Measurements from ENCODE around the gene MGAT3. TPM values are rescaled to one million over a fixed set of nuclear protein-coding genes. Genes with fewer than 3 reads are reported as not detected.

MGAT3 gene
- total and polyA plus RNA-seq, 9 of the 15 experiments (the other 6 are each of a cell fraction or from before 2014, with no cell fraction given), result 0.10 to 11.5 (median 4.6) TPM

DNA sequence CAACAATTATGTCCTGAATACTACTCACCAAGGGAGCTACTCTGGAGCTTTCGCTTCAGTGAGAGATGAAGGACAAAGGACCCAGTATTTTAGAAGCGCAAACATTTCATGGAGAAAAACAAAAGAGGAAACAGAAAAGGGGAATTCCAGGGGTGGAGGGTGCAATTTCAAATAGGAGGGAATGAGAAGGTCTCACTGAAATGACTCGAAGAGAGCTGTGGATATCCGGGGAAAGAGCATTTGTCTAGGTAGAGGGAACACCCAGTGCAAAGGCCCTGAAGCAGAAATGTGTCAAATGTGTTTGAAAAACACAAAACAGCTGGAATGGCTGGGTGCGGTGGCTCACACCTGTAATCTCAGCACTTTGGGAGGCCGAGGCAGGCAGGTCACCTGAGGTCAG is 73.3 kb downstream of the MGAT3 start:
- H3K27ac ChIP-seq (ENCODE audit: extremely low read depth, low read depth, low read length), result 0 out of 3 replicates have a peak overlapping the region, but pooled peaks have one; percentile 15
- no peak overlapping the region for H2AFZ ChIP-seq (ENCODE audit: low read depth, low read length)
- intact Hi-C loops (cut with micrococcal nuclease) (loop anchor here (5.0 kb wide), 2 partner anchors 33 to 507 kb away; no protein-coding TSS in a partner anchor), in situ Hi-C loops (cut with MboI) (loop anchor here (5.0 to 10.0 kb wide), 2 partner anchors 368 to 655 kb away; no protein-coding TSS in a partner anchor)
- 85% methylated on average over 6 of the region's 6 CpGs for WGBS (ENCODE audit: insufficient coverage, low coverage, missing lambda C conversion rate)
- H3K79me2 ChIP-seq (ENCODE audit: control insufficient read depth, insufficient read depth, low read length), result peaks cover 46% of the 10 kb centered on the region
- DNase-seq (ENCODE audit: extremely low read depth in 1 of 4, low spot score in 3 of 4) (no peak), FAIRE-seq (no peak), ATAC-seq (no peak)
- no peak overlapping the region for H3K4me3 ChIP-seq
- POLR2A ChIA-PET, result interaction anchor here (1.2 to 4.2 kb wide), 4 partner anchors 10 to 218 kb away, joined by 3 to 42 read pairs (median 21); partner anchors contain the start of genes ATF4 and RPL3
- H3K27me3 ChIP-seq (ENCODE audit: control insufficient read depth in 2 of 2, insufficient read depth in 2 of 2, low read length in 2 of 2), result no peaks in the 10 kb centered on the region
- CTCF ChIA-PET (ENCODE audit: low intra/inter-chr PET ratio), result interaction anchor here (0.6 to 2.1 kb wide), 5 partner anchors 34 to 1035 kb away, joined by 3 to 18 read pairs (median 4); no protein-coding TSS in a partner anchor
- H3K36me3 ChIP-seq (ENCODE audit: control insufficient read depth, insufficient read depth, low read length), result peaks cover 45% of the 10 kb centered on the region
- H4K20me1 ChIP-seq (replicated peaks; ENCODE audit: control insufficient read depth, insufficient read depth, low read length), result peaks cover 7% of the 10 kb centered on the region
- no peaks in the 10 kb centered on the region for H3K9me3 ChIP-seq (replicated peaks; ENCODE audit: control insufficient read depth, insufficient read depth, low read depth, low read length)
- no peak overlapping the region; a peak in 1 of 4 replicates for H3K9ac ChIP-seq (ENCODE audit: insufficient read depth in 1 of 2, low read depth in 2 of 2, low read length in 2 of 2)
- 0 out of 2 replicates have a peak overlapping the region, but pooled peaks have one; percentile 97 for H3K4me2 ChIP-seq (ENCODE audit: insufficient read depth, low read length)
- peaks cover 29 to 58% of the 10 kb centered on the region in 2 experiments; a peak in 4 of 5 replicates for H3K4me1 ChIP-seq (replicated peaks in 1 of 2; ENCODE audit: control insufficient read depth in 2 of 2, insufficient read depth in 2 of 2, low read length in 2 of 2)
- H3K9me1 ChIP-seq (ENCODE audit: control insufficient read depth, insufficient read depth, low read length), result no peaks in the 10 kb centered on the region
- TF ChIP-seq PHB2 (IDR thresholded peaks at IDR 0.05; ENCODE audit: low read depth), result no peak
- BruUV-seq (replicated peaks), result no TSS peak

GRCh38 chr22:39530692-39531331 is 74.0 kb downstream of the MGAT3 start:
- Histone ChIP-seq H3K27ac (ENCODE audit: extremely low read depth, low read depth, low read length) (peak overlapping the region; percentile 92; the same call in 2 of the 3 replicates), H3K36me3 (ENCODE audit: control insufficient read depth, insufficient read depth, low read length) (peaks cover 43% of the 10 kb centered on the region), H4K20me1 (replicated peaks; ENCODE audit: control insufficient read depth, insufficient read depth, low read length) (peaks cover 7% of the 10 kb centered on the region), H3K4me3 (peak overlapping the region; percentile 97; the same call in 1 of the 2 replicates), H2AFZ (ENCODE audit: low read depth, low read length) (no peak overlapping the region), H3K27me3 (ENCODE audit: control insufficient read depth in 2 of 2, insufficient read depth in 2 of 2, low read length in 2 of 2) (no peaks in the 10 kb centered on the region), H3K79me2 (ENCODE audit: control insufficient read depth, insufficient read depth, low read length) (peaks cover 46% of the 10 kb centered on the region), H3K9me3 (replicated peaks; ENCODE audit: control insufficient read depth, insufficient read depth, low read depth, low read length) (no peaks in the 10 kb centered on the region), H3K9ac (ENCODE audit: insufficient read depth in 1 of 2, low read depth in 2 of 2, low read length in 2 of 2) (peak overlapping the region in 1 of 2 experiments; percentile 88; a peak in 3 of 4 replicates), H3K4me1 (replicated peaks in 1 of 2; ENCODE audit: control insufficient read depth in 2 of 2, insufficient read depth in 2 of 2, low read length in 2 of 2) (peaks cover 29 to 63% of the 10 kb centered on the region in 2 experiments; a peak in 4 of 5 replicates), H3K4me2 (ENCODE audit: insufficient read depth, low read length) (peak overlapping the region; percentile 97), H3K9me1 (ENCODE audit: control insufficient read depth, insufficient read depth, low read length) (no peaks in the 10 kb centered on the region)
- POLR2A ChIA-PET, result interaction anchor here (1.0 to 4.2 kb wide), 5 partner anchors 8 to 510 kb away, joined by 4 to 42 read pairs (median 7); partner anchors contain the start of genes ATF4 and RPL3
- in situ Hi-C loops (cut with MboI), result loop anchor here (5.0 to 10.0 kb wide), 2 partner anchors 369 to 654 kb away; no protein-coding TSS in a partner anchor
- CTCF ChIA-PET (ENCODE audit: low intra/inter-chr PET ratio), result interaction anchor here (0.6 kb wide), 2 partner anchors 37 to 1036 kb away, joined by 3 read pairs; no protein-coding TSS in a partner anchor
- FAIRE-seq (peak; percentile 86), DNase-seq (ENCODE audit: extremely low read depth in 1 of 4, low spot score in 3 of 4) (peak; percentile 51 to 86 (median 61)), ATAC-seq (peak; percentile 19)
- intact Hi-C loops (cut with micrococcal nuclease), result loop anchor here (5.0 kb wide), 2 partner anchors 34 to 506 kb away; no protein-coding TSS in a partner anchor
- BruUV-seq (replicated peaks), result no TSS peak
- WGBS (ENCODE audit: insufficient coverage, low coverage, missing lambda C conversion rate), result 13% methylated on average over 7 of the region's 9 CpGs
- no peak for TF ChIP-seq SIN3A (IDR thresholded peaks at IDR 0.05; ENCODE audit: borderline replicate concordance in 2 of 2, control insufficient read depth in 1 of 2, low read depth in 2 of 2, low read length in 2 of 2)
- TF ChIP-seq ZNF830 (CRISPR knock-in tag; IDR thresholded peaks at IDR 0.05), result no peak
- no peak for TF ChIP-seq JUND (IDR thresholded peaks at IDR 0.05; ENCODE audit: borderline replicate concordance, low read depth, low read length)
- no peak for TF ChIP-seq JUND (tag; IDR thresholded peaks at IDR 0.05; ENCODE audit: borderline replicate concordance, low read depth, low read length)
- peak in 1 of 2 experiments; percentile 30; a peak in 1 of 4 replicates for TF ChIP-seq RAD21 (CRISPR knock-in tag; conservative IDR thresholded peaks at IDR 0.05 in 1 of 2, IDR thresholded peaks at IDR 0.05 in 1 of 2)
- TF ChIP-seq, protein P1, sequence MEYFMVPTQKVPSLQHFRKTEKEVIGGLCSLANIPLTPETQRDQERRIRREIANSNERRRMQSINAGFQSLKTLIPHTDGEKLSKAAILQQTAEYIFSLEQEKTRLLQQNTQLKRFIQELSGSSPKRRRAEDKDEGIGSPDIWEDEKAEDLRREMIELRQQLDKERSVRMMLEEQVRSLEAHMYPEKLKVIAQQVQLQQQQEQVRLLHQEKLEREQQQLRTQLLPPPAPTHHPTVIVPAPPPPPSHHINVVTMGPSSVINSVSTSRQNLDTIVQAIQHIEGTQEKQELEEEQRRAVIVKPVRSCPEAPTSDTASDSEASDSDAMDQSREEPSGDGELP (CRISPR knock-in tag; IDR thresholded peaks at IDR 0.05; ENCODE audit: borderline replicate concordance), result 0 out of 2 replicates have a peak, but pooled peaks have one; percentile 24
- 0 out of 2 replicates have a peak, but pooled peaks have one; percentile 9 for TF ChIP-seq PKNOX1 (IDR thresholded peaks at IDR 0.05)
- no peak for TF ChIP-seq RBM22 (IDR thresholded peaks at IDR 0.05; ENCODE audit: low read depth, low read length, poor library complexity, severe bottlenecking)
- TF ChIP-seq HEY1 (CRISPR knock-in tag; IDR thresholded peaks at IDR 0.05; ENCODE audit: borderline replicate concordance), result no peak
